Colonic mucosa (tissue), 4 donors: ENCODE measurements around the gene IL1RAPL2. TPM values are rescaled to one million over a fixed set of nuclear protein-coding genes. Genes with fewer than 3 reads are reported as not detected.

Source experiments
- DNase-seq: peaks from one replicate; pipeline ENCODE4 v3.0.0-alpha.2; 2020
- H3K27ac ChIP-seq: fragments of 200-600 bp; one replicate; pipeline ENCODE4 v1.8.0; 2021
- H3K27me3 ChIP-seq: fragments of 200-600 bp; one replicate; pipeline ENCODE4 v1.8.0; 2021
- H3K36me3 ChIP-seq: fragments of 200-600 bp; one replicate; pipeline ENCODE4 v1.8.0; 2021
- H3K4me1 ChIP-seq: fragments of 200-600 bp; one replicate; pipeline ENCODE4 v1.8.0; 2021; ENCODE audit warnings: mild to moderate bottlenecking
- H3K4me3 ChIP-seq: fragments of 200-600 bp; one replicate; pipeline ENCODE4 v1.8.0; 2021
- H3K9ac ChIP-seq, 2 donors: one replicate each; pipeline ENCODE4 v1.7.0; 2013; ENCODE audit warnings: control low read depth in 2 of 2, low read depth in 2 of 2, low read length in 2 of 2
- H3K9me3 ChIP-seq: fragments of 200-600 bp; one replicate; pipeline ENCODE4 v1.8.0; 2021
- intact Hi-C: fragments of 100-400 bp; cut with DNase I; formaldehyde crosslinking; loops from one replicate; pipeline ENCODE4 v1.14.1; 2022
- total RNA-seq, 2 donors: library from RNA; stranded (reverse); fragmentation: NEBNext Ultra II Directional in 1 of 2; extraction: Animal tissue kit (Norgen Biotek cat#: 25700) in 1 of 2; gene quantifications; one replicate each; pipeline ENCODE4 v1.2.1, GENCODE V29; 2021
- TF ChIP-seq, protein P1 (sequence below): fragments of 200-600 bp; IDR thresholded peaks from one replicate; pipeline ENCODE4 v1.8.0; 2022; ENCODE audit warnings: antibody characterized with exemption, mild to moderate bottlenecking
- donor health status: healthy.
- donor health status: DM: no; HTN: no; CAD: no.
- donor health status: DM: no; HTN: no; CAD: no.

Gene IL1RAPL2
- total RNA-seq, 2 donors from 2014 or later, result not detected

DNA sequence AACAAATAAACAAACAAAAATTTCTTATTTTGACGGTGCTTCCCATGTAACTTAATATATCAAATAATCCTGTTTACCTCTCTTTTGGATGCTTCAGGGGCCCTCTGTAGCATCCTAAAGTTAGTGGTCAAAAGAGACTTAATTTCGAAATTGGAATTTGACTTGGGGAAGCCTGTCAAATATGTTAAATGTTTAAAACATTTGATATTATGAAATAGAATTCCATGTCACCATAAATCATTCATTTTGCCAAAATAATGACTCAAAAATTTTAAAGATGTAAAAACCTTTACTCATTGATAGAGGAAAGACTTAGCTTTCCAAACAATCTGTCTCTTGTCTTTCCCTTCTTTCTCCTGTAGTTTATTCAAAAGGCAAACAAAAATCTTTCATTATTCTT lies 675.1 kb downstream of the IL1RAPL2 start:
- TF ChIP-seq, protein P1, sequence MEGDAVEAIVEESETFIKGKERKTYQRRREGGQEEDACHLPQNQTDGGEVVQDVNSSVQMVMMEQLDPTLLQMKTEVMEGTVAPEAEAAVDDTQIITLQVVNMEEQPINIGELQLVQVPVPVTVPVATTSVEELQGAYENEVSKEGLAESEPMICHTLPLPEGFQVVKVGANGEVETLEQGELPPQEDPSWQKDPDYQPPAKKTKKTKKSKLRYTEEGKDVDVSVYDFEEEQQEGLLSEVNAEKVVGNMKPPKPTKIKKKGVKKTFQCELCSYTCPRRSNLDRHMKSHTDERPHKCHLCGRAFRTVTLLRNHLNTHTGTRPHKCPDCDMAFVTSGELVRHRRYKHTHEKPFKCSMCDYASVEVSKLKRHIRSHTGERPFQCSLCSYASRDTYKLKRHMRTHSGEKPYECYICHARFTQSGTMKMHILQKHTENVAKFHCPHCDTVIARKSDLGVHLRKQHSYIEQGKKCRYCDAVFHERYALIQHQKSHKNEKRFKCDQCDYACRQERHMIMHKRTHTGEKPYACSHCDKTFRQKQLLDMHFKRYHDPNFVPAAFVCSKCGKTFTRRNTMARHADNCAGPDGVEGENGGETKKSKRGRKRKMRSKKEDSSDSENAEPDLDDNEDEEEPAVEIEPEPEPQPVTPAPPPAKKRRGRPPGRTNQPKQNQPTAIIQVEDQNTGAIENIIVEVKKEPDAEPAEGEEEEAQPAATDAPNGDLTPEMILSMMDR, result no peak
- intact Hi-C loops, result no loop called here
- H3K27me3 ChIP-seq, result no peaks in the 10 kb centered on the region
- no peaks in the 10 kb centered on the region for H3K9me3 ChIP-seq
- H3K4me1 ChIP-seq, result no peaks in the 10 kb centered on the region
- no peak overlapping the region for H3K27ac ChIP-seq
- H3K36me3 ChIP-seq, result no peaks in the 10 kb centered on the region
- DNase-seq, result no peak
- no peak overlapping the region for H3K9ac ChIP-seq
- no peak overlapping the region for H3K4me3 ChIP-seq

DNA sequence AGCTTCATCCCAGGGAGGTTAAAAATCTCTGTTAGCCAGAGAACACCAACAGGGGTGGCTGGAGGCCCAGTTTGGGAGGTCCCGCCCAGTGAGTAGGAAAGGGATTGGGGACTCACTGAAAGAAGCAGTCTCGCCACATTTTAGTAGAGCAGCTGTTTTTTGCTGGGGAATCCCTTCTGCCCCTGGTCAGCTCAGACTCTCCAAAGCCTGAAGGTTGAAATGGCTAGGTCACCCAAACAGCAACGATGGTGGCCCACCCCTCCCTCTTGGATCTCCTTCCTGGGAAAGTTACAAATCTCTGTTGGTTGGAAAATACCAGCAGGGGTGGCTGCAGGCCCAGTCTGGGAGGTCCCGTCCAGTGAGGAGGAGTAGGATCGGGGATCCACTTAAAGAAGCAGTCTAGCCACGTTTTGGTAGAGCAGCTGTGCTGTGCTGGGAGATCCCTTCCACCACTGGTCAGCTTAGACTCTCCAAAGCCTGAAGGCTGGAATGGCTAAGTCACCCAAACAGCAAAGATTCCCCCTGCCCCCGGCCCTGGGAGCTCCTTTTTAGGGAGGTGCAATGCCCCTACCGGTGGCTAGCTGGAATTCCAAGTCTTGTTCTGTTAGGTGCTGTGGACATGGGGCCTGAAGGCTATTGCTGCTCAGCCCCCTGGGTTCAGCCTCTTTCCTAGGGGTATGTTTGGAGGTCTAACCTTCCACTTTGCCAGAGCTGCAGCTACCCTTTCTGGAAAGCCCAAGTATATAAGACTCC lies 694.5 kb downstream of the IL1RAPL2 start:
- no peaks in the 10 kb centered on the region for H3K27me3 ChIP-seq
- DNase-seq, result no peak
- intact Hi-C loops, result no loop called here
- no peaks in the 10 kb centered on the region for H3K36me3 ChIP-seq
- no peak overlapping the region for H3K4me3 ChIP-seq
- H3K27ac ChIP-seq, result no peak overlapping the region
- H3K4me1 ChIP-seq, result no peaks in the 10 kb centered on the region
- H3K9me3 ChIP-seq, result no peaks in the 10 kb centered on the region
- TF ChIP-seq, protein P1, result no peak
- no peak overlapping the region for H3K9ac ChIP-seq

DNA sequence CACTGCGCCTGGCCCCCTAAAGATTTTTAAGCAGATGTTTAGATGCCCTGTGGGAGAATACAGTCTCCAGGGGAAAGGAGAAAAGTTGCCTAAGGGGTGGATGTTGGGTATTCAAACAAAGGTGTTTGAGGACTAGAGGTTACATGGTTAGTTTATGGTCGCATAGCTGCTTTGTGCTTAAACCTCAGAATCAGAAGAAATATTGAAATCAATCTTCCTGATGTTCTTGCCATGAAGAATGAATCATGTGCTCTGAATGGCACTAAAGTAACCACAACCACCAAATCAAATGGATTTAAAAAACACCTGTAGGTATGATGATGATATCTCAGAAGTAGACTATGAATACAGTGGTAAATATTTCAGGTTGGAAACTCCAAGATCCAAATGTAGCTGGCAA lies 697.2 kb downstream of the IL1RAPL2 start:
- H3K36me3 ChIP-seq, result no peaks in the 10 kb centered on the region
- H3K9ac ChIP-seq, result no peak overlapping the region
- no peaks in the 10 kb centered on the region for H3K27me3 ChIP-seq
- H3K9me3 ChIP-seq, result no peaks in the 10 kb centered on the region
- TF ChIP-seq, protein P1, result no peak
- DNase-seq, result no peak
- intact Hi-C loops, result no loop called here
- H3K27ac ChIP-seq, result no peak overlapping the region
- H3K4me1 ChIP-seq, result no peaks in the 10 kb centered on the region
- no peak overlapping the region for H3K4me3 ChIP-seq

DNA sequence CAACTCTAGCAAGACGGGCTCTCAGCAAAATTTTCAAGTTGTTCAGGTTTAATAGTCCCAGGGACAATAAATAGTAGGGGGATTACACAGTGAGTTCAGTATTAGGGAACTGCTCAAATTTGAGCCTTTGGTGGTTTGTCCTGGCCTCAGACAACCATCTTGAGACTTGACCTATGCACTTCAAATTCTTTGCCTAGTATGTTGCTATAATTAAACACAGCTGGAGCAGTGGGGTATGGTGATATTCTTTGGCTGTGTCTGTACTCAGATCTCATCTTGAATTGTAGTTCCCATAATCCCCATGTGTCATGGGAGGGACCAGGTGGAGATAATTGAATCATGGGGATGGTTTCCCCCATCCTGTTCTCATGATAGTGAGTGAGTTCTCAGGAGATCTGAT lies 697.8 kb downstream of the IL1RAPL2 start:
- Histone ChIP-seq H3K9ac (no peak overlapping the region), H3K27me3 (no peaks in the 10 kb centered on the region), H3K27ac (no peak overlapping the region), H3K36me3 (no peaks in the 10 kb centered on the region), H3K4me1 (no peaks in the 10 kb centered on the region), H3K9me3 (no peaks in the 10 kb centered on the region), H3K4me3 (no peak overlapping the region)
- intact Hi-C loops, result no loop called here
- TF ChIP-seq, protein P1, result no peak
- DNase-seq, result no peak

DNA sequence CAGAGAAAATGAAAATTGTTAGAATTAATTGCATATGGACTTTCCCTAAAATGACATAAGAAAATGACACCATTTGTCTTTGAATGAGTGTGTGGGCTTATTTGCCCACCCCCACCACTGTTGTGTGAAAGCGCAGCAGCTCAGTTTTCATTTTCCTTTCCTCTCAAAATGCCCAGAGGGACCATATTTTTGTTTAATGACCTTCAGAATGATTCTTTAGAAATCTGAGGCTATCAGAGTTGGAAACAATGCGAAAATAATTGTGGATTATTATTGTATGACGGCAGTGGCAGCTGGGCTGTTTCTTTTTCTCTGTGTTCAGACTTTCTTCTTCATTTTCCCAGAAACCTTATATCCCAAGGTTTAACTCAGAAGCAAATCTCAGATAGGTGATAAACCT lies 699.1 kb downstream of the IL1RAPL2 start:
- H3K27ac ChIP-seq, result no peak overlapping the region
- intact Hi-C loops, result no loop called here
- H3K4me1 ChIP-seq, result no peaks in the 10 kb centered on the region
- no peaks in the 10 kb centered on the region for H3K36me3 ChIP-seq
- no peaks in the 10 kb centered on the region for H3K9me3 ChIP-seq
- no peak overlapping the region for H3K4me3 ChIP-seq
- DNase-seq, result no peak
- no peak overlapping the region for H3K9ac ChIP-seq
- TF ChIP-seq, protein P1, result no peak
- H3K27me3 ChIP-seq, result no peaks in the 10 kb centered on the region
